OCI-LY1 (cell line): ENCODE measurements around the gene CCDC68.
"Not testable (repeated sequence)": the region's sequence is repeated elsewhere in the genome, so short reads cannot be mapped to it uniquely, and the experiment has no call there.

Experiments
- H2AFZ ChIP-seq: fragments of 200-600 bp; sonication (generic), shearing (Covaris generic); 2 replicates; pipeline ENCODE4 v1.6.0; 2014; ENCODE audit warnings: antibody characterized with exemption, mild to moderate bottlenecking, low read length
- H3F3A ChIP-seq: fragments of 200-600 bp; sonication (generic), shearing (Covaris generic); 2 replicates; pipeline ENCODE4 v1.6.0; 2014; ENCODE audit warnings: mild to moderate bottlenecking, antibody characterized with exemption, low read length, moderate library complexity; ENCODE audit not compliant: insufficient read depth
- H3K27ac ChIP-seq: fragments of 200-600 bp; sonication (generic); 2 replicates; pipeline ENCODE4 v1.5.1; 2014; ENCODE audit warnings: low read length, mixed run types, mild to moderate bottlenecking, low read depth; ENCODE audit not compliant: poor library complexity, severe bottlenecking
- H3K27me3 ChIP-seq: fragments of 200-600 bp; sonication (generic); 2 replicates; pipeline ENCODE4 v1.6.0; 2014; ENCODE audit warnings: antibody characterized with exemption, mild to moderate bottlenecking, low read length, moderate library complexity; ENCODE audit not compliant: insufficient read depth
- H3K36me3 ChIP-seq: fragments of 200-600 bp; sonication (generic); 2 replicates; pipeline ENCODE4 v1.6.1; 2014; ENCODE audit warnings: mild to moderate bottlenecking, antibody characterized with exemption, low read length, moderate library complexity, mixed read lengths; ENCODE audit not compliant: insufficient read depth
- H3K4me1 ChIP-seq: fragments of 200-600 bp; sonication (generic); 2 replicates; pipeline ENCODE4 v1.5.1; 2014; ENCODE audit warnings: mild to moderate bottlenecking, low read length, moderate library complexity; ENCODE audit not compliant: insufficient read depth, severe bottlenecking
- H3K4me2 ChIP-seq: fragments of 200-600 bp; sonication (generic), shearing (Covaris generic); 2 replicates; pipeline ENCODE4 v1.6.1; 2014; ENCODE audit warnings: low read length
- H3K4me3 ChIP-seq: fragments of 200-600 bp; sonication (generic); 2 replicates; pipeline ENCODE4 v1.5.1; 2014; ENCODE audit warnings: low read length, low read depth, mild to moderate bottlenecking, mixed read lengths; ENCODE audit not compliant: poor library complexity, severe bottlenecking
- H3K79me2 ChIP-seq: fragments of 200-600 bp; shearing (Covaris generic); 2 replicates; pipeline ENCODE4 v1.6.1; 2016; ENCODE audit warnings: mixed run types, low read length, mixed read lengths; ENCODE audit not compliant: insufficient read depth
- H3K9ac ChIP-seq: fragments of 200-600 bp; sonication (generic), shearing (Covaris generic); 2 replicates; pipeline ENCODE4 v1.6.1; 2014; ENCODE audit warnings: mild to moderate bottlenecking, low read length, mixed read lengths
- H3K9me2 ChIP-seq: fragments of 200-600 bp; sonication (generic), shearing (Covaris generic); 2 replicates; pipeline ENCODE4 v1.6.1; 2014; ENCODE audit warnings: low read depth, mild to moderate bottlenecking, low read length, mixed read lengths
- H3K9me3 ChIP-seq: fragments of 200-600 bp; shearing (Covaris generic); 2 replicates; pipeline ENCODE4 v1.6.1; 2014; ENCODE audit warnings: low read length, mixed read lengths
- H4K20me1 ChIP-seq: fragments of 200-600 bp; sonication (generic), shearing (Covaris generic); 2 replicates; pipeline ENCODE4 v1.6.0; 2016; ENCODE audit warnings: mild to moderate bottlenecking, low read length; ENCODE audit not compliant: insufficient read depth
- CTCF ChIP-seq: fragments of 200-600 bp; sonication (generic), shearing (Covaris generic); IDR thresholded peaks from 2 replicates; pipeline ENCODE4 v1.5.1; 2017; ENCODE audit warnings: mild to moderate bottlenecking, antibody characterized with exemption, low read length, moderate library complexity, mixed read lengths
- EZH2 ChIP-seq: fragments of 200-600 bp; sonication (generic), shearing (Covaris generic); IDR thresholded peaks from 2 replicates; pipeline ENCODE4 v1.8.0; 2017; ENCODE audit warnings: borderline replicate concordance, mixed run types, mild to moderate bottlenecking, antibody characterized with exemption, low read length, moderate library complexity, mixed read lengths

The CCDC68 gene

GRCh38 chr18:54975598-54975997, 16.3 kb upstream of the CCDC68 start:
- H3K36me3 ChIP-seq: no peaks in the 10 kb centered on the region
- H3F3A ChIP-seq: no peaks in the 10 kb centered on the region
- H3K9ac ChIP-seq: no peak overlapping the region
- H3K9me2 ChIP-seq: no peaks in the 10 kb centered on the region
- no peaks in the 10 kb centered on the region for H4K20me1 ChIP-seq
- no peaks in the 10 kb centered on the region for H3K27me3 ChIP-seq
- no peaks in the 10 kb centered on the region for H3K9me3 ChIP-seq
- H3K27ac ChIP-seq: no peak overlapping the region
- H2AFZ ChIP-seq: no peak overlapping the region
- no peak for TF ChIP-seq EZH2
- TF ChIP-seq CTCF: no peak
- no peak overlapping the region for H3K4me2 ChIP-seq
- no peaks in the 10 kb centered on the region for H3K79me2 ChIP-seq
- H3K4me3 ChIP-seq: no peak overlapping the region
- H3K4me1 ChIP-seq: no peaks in the 10 kb centered on the region

- Histone ChIP-seq H3K9me3 (no peaks in the 10 kb centered on the region), H3K9ac (no peak overlapping the region), H4K20me1 (no peaks in the 10 kb centered on the region), H3F3A (no peaks in the 10 kb centered on the region), H3K27ac (no peak overlapping the region), H3K4me1 (no peaks in the 10 kb centered on the region), H3K36me3 (no peaks in the 10 kb centered on the region), H3K79me2 (no peaks in the 10 kb centered on the region), H3K9me2 (no peaks in the 10 kb centered on the region), H2AFZ (no peak overlapping the region), H3K4me3 (no peak overlapping the region), H3K27me3 (no peaks in the 10 kb centered on the region), H3K4me2 (no peak overlapping the region)
- no peak for TF ChIP-seq EZH2
- no peak for TF ChIP-seq CTCF
Observed at GRCh38 chr18:54973046-54973445, 13.8 kb upstream of the CCDC68 start.

DNA sequence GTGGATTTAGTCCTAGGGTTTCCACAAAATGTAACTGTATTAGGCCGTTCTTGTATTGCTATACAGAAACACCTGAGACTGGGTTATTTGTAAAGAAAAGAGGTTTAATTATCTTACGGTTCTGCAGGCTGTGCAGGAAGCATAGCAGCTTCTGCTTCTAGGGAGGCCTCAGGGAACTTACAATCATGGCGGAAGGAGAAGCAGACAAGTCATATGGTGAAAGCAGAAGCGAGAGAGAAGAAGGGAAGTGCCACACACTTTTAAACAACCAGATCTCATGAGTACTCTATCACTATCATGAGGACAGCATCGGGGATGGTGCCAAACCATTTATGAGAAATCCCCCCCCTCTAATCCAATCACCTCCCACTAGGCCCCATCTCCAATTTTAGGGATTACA, 9.5 kb upstream of the CCDC68 start:
- Histone ChIP-seq H3K9ac (no peak overlapping the region), H3K4me2 (no peak overlapping the region), H4K20me1 (no peaks in the 10 kb centered on the region), H3K36me3 (no peaks in the 10 kb centered on the region), H3K27ac (no peak overlapping the region), H3K9me2 (no peaks in the 10 kb centered on the region), H3K27me3 (no peaks in the 10 kb centered on the region), H3K4me3 (no peak overlapping the region), H3K79me2 (no peaks in the 10 kb centered on the region), H2AFZ (no peak overlapping the region), H3F3A (no peaks in the 10 kb centered on the region), H3K4me1 (no peaks in the 10 kb centered on the region), H3K9me3 (no peaks in the 10 kb centered on the region)
- no peak for TF ChIP-seq CTCF
- no peak for TF ChIP-seq EZH2

- not testable (repeated sequence) for H3K36me3 ChIP-seq, H3K27me3 ChIP-seq, H3F3A ChIP-seq, H3K9me2 ChIP-seq, H3K4me1 ChIP-seq, H3K4me2 ChIP-seq, H3K79me2 ChIP-seq, H3K4me3 ChIP-seq, H3K9ac ChIP-seq, H4K20me1 ChIP-seq, H3K9me3 ChIP-seq, H3K27ac ChIP-seq, H2AFZ ChIP-seq
Observed at GRCh38 chr18:54968237-54968636, 9.0 kb upstream of the CCDC68 start.
